ENCODE data around the gene SDCCAG8.

Gene SDCCAG8

GRCh38 chr1:243275316-243275715, 19.5 kb downstream of the SDCCAG8 start:
- no peak for DNase-seq
- no peak for ATAC-seq (replicated peaks)
- Mint-ChIP-seq H3K9me3 (no peaks in the 10 kb centered on the region), H3K4me1 (ENCODE audit: low read depth in 2 of 2) (peaks cover 0 to 2% of the 10 kb centered on the region in 2 donors), H3K27ac (no peak overlapping the region), H3K36me3 (ENCODE audit: insufficient read depth) (peaks cover 13% of the 10 kb centered on the region), H3K27me3 (no peaks in the 10 kb centered on the region), H3K4me3 (no peak overlapping the region)

- no peak overlapping the region for H3K27ac Mint-ChIP-seq
- no peaks in the 10 kb centered on the region for H3K9me3 Mint-ChIP-seq
- no peaks in the 10 kb centered on the region for H3K27me3 Mint-ChIP-seq
- peaks cover 7% of the 10 kb centered on the region for H3K36me3 Mint-ChIP-seq (ENCODE audit: insufficient read depth)
- no peak for DNase-seq
- H3K4me3 Mint-ChIP-seq, result no peak overlapping the region
- ATAC-seq (replicated peaks), result no peak
- no peaks in the 10 kb centered on the region for H3K4me1 Mint-ChIP-seq (ENCODE audit: low read depth in 2 of 2)
These were observed 24.8 kb downstream of the SDCCAG8 start for GRCh38 chr1:243280571-243281129.

- H3K27me3 Mint-ChIP-seq, result no peaks in the 10 kb centered on the region
- DNase-seq (no peak), ATAC-seq (replicated peaks) (no peak)
- H3K27ac Mint-ChIP-seq, result no peak overlapping the region
- H3K4me3 Mint-ChIP-seq, result no peak overlapping the region
- no peaks in the 10 kb centered on the region for H3K9me3 Mint-ChIP-seq
- H3K36me3 Mint-ChIP-seq (ENCODE audit: insufficient read depth), result peaks cover 4% of the 10 kb centered on the region
- H3K4me1 Mint-ChIP-seq (ENCODE audit: low read depth in 2 of 2), result no peaks in the 10 kb centered on the region
These were observed 25.8 kb downstream of the SDCCAG8 start for GRCh38 chr1:243281672-243282071.

GRCh38 chr1:243286409-243287122, 30.7 kb downstream of the SDCCAG8 start:
- H3K4me3 Mint-ChIP-seq, result no peak overlapping the region
- peaks cover 12% of the 10 kb centered on the region for H3K36me3 Mint-ChIP-seq (ENCODE audit: insufficient read depth)
- DNase-seq (no peak), ATAC-seq (replicated peaks) (no peak)
- no peaks in the 10 kb centered on the region for H3K9me3 Mint-ChIP-seq
- H3K4me1 Mint-ChIP-seq (ENCODE audit: low read depth in 2 of 2), result no peaks in the 10 kb centered on the region
- no peaks in the 10 kb centered on the region for H3K27me3 Mint-ChIP-seq
- H3K27ac Mint-ChIP-seq, result no peak overlapping the region

GRCh38 chr1:243287123-243287460, 31.3 kb downstream of the SDCCAG8 start:
- ATAC-seq (replicated peaks), result no peak
- H3K27me3 Mint-ChIP-seq, result no peaks in the 10 kb centered on the region
- peaks cover 12% of the 10 kb centered on the region for H3K36me3 Mint-ChIP-seq (ENCODE audit: insufficient read depth)
- no peak overlapping the region for H3K27ac Mint-ChIP-seq
- no peak for DNase-seq
- no peaks in the 10 kb centered on the region for H3K9me3 Mint-ChIP-seq
- H3K4me1 Mint-ChIP-seq (ENCODE audit: low read depth in 2 of 2), result no peaks in the 10 kb centered on the region
- no peak overlapping the region for H3K4me3 Mint-ChIP-seq

- H3K27ac Mint-ChIP-seq, result no peak overlapping the region
- no peak overlapping the region for H3K4me3 Mint-ChIP-seq
- H3K9me3 Mint-ChIP-seq, result no peaks in the 10 kb centered on the region
- peaks cover 12% of the 10 kb centered on the region for H3K36me3 Mint-ChIP-seq (ENCODE audit: insufficient read depth)
- no peaks in the 10 kb centered on the region for H3K27me3 Mint-ChIP-seq
- DNase-seq (no peak), ATAC-seq (replicated peaks) (peak; percentile 27)
- no peaks in the 10 kb centered on the region for H3K4me1 Mint-ChIP-seq (ENCODE audit: low read depth in 2 of 2)
These were observed 31.8 kb downstream of the SDCCAG8 start for GRCh38 chr1:243287652-243288051.

GRCh38 chr1:243288062-243288461, 32.2 kb downstream of the SDCCAG8 start:
- no peak for DNase-seq
- H3K27me3 Mint-ChIP-seq, result no peaks in the 10 kb centered on the region
- H3K9me3 Mint-ChIP-seq, result peaks cover 0 to 1% of the 10 kb centered on the region in 2 donors
- no peak for ATAC-seq (replicated peaks)
- peaks cover 12% of the 10 kb centered on the region for H3K36me3 Mint-ChIP-seq (ENCODE audit: insufficient read depth)
- H3K4me1 Mint-ChIP-seq (ENCODE audit: low read depth in 2 of 2), result no peaks in the 10 kb centered on the region
- no peak overlapping the region for H3K4me3 Mint-ChIP-seq
- no peak overlapping the region for H3K27ac Mint-ChIP-seq

GRCh38 chr1:243291292-243291691, 35.5 kb downstream of the SDCCAG8 start:
- Mint-ChIP-seq H3K27me3 (no peaks in the 10 kb centered on the region), H3K36me3 (ENCODE audit: insufficient read depth) (peaks cover 19% of the 10 kb centered on the region), H3K9me3 (peaks cover 10 to 19% of the 10 kb centered on the region in 2 donors), H3K4me1 (ENCODE audit: low read depth in 2 of 2) (peaks cover 0 to 4% of the 10 kb centered on the region in 2 donors), H3K4me3 (no peak overlapping the region), H3K27ac (no peak overlapping the region)
- DNase-seq (no peak), ATAC-seq (replicated peaks) (no peak)

- H3K36me3 Mint-ChIP-seq (ENCODE audit: insufficient read depth), result peaks cover 18% of the 10 kb centered on the region
- no peak overlapping the region for H3K27ac Mint-ChIP-seq
- H3K9me3 Mint-ChIP-seq, result peaks cover 10 to 19% of the 10 kb centered on the region in 2 donors
- peaks cover 0 to 4% of the 10 kb centered on the region in 2 donors for H3K4me1 Mint-ChIP-seq (ENCODE audit: low read depth in 2 of 2)
- no peak overlapping the region for H3K4me3 Mint-ChIP-seq
- no peak for DNase-seq
- no peak for ATAC-seq (replicated peaks)
- no peaks in the 10 kb centered on the region for H3K27me3 Mint-ChIP-seq
These were observed 36.3 kb downstream of the SDCCAG8 start for GRCh38 chr1:243292117-243292516.

- DNase-seq (no peak), ATAC-seq (replicated peaks) (no peak)
- peaks cover 10 to 19% of the 10 kb centered on the region in 2 donors for H3K9me3 Mint-ChIP-seq
- H3K36me3 Mint-ChIP-seq (ENCODE audit: insufficient read depth), result peaks cover 13% of the 10 kb centered on the region
- H3K27ac Mint-ChIP-seq, result no peak overlapping the region
- H3K27me3 Mint-ChIP-seq, result no peaks in the 10 kb centered on the region
- peaks cover 0 to 4% of the 10 kb centered on the region in 2 donors for H3K4me1 Mint-ChIP-seq (ENCODE audit: low read depth in 2 of 2)
- no peak overlapping the region for H3K4me3 Mint-ChIP-seq
These were observed 38.3 kb downstream of the SDCCAG8 start for GRCh38 chr1:243293941-243294722.

GRCh38 chr1:243294723-243295121, 38.9 kb downstream of the SDCCAG8 start:
- peaks cover 13% of the 10 kb centered on the region for H3K36me3 Mint-ChIP-seq (ENCODE audit: insufficient read depth)
- peaks cover 0 to 4% of the 10 kb centered on the region in 2 donors for H3K4me1 Mint-ChIP-seq (ENCODE audit: low read depth in 2 of 2)
- ATAC-seq (replicated peaks), result no peak
- no peaks in the 10 kb centered on the region for H3K27me3 Mint-ChIP-seq
- peak overlapping the region in 1 of 2 donors; percentile 11 for H3K27ac Mint-ChIP-seq
- DNase-seq, result no peak
- H3K4me3 Mint-ChIP-seq, result no peak overlapping the region
- H3K9me3 Mint-ChIP-seq, result peaks cover 10 to 19% of the 10 kb centered on the region in 2 donors

GRCh38 chr1:243299069-243299468, 43.2 kb downstream of the SDCCAG8 start:
- Mint-ChIP-seq H3K36me3 (ENCODE audit: insufficient read depth) (peaks cover 20% of the 10 kb centered on the region), H3K4me1 (ENCODE audit: low read depth in 2 of 2) (peaks cover 0 to 4% of the 10 kb centered on the region in 2 donors), H3K4me3 (no peak overlapping the region), H3K27me3 (no peaks in the 10 kb centered on the region), H3K9me3 (peaks cover 6 to 11% of the 10 kb centered on the region in 2 donors), H3K27ac (no peak overlapping the region)
- DNase-seq, result no peak
- no peak for ATAC-seq (replicated peaks)

- H3K27ac Mint-ChIP-seq, result no peak overlapping the region
- H3K4me3 Mint-ChIP-seq, result no peak overlapping the region
- DNase-seq (no peak), ATAC-seq (replicated peaks) (no peak)
- H3K4me1 Mint-ChIP-seq (ENCODE audit: low read depth in 2 of 2), result no peaks in the 10 kb centered on the region
- no peaks in the 10 kb centered on the region for H3K9me3 Mint-ChIP-seq
- H3K36me3 Mint-ChIP-seq (ENCODE audit: insufficient read depth), result peaks cover 17% of the 10 kb centered on the region
- H3K27me3 Mint-ChIP-seq, result no peaks in the 10 kb centered on the region
These were observed 45.2 kb downstream of the SDCCAG8 start for GRCh38 chr1:243301059-243301458.

- Mint-ChIP-seq H3K4me1 (ENCODE audit: low read depth in 2 of 2) (peaks cover 0 to 3% of the 10 kb centered on the region in 2 donors), H3K9me3 (no peaks in the 10 kb centered on the region), H3K27me3 (no peaks in the 10 kb centered on the region), H3K27ac (no peak overlapping the region), H3K4me3 (no peak overlapping the region), H3K36me3 (ENCODE audit: insufficient read depth) (peaks cover 6% of the 10 kb centered on the region)
- ATAC-seq (replicated peaks) (no peak), DNase-seq (no peak)
These were observed 56.0 kb downstream of the SDCCAG8 start for GRCh38 chr1:243311809-243312208.

All from effector memory CD8-positive, alpha-beta T cell (primary cell).